ENCODE results near the gene PBX4.

Gene PBX4

GRCh38 chr19:19649155-19649554 lies 30.7 kb upstream of the PBX4 start:
- DNase-seq: no peak

- no peak for DNase-seq
These were observed 28.7 kb upstream of the PBX4 start for GRCh38 chr19:19647037-19647835.

GRCh38 chr19:19645233-19645870 lies 26.9 kb upstream of the PBX4 start:
- no peak for DNase-seq

- no peak for DNase-seq
These were observed 25.5 kb upstream of the PBX4 start for GRCh38 chr19:19644054-19644388.

GRCh38 chr19:19643158-19644053 lies 24.9 kb upstream of the PBX4 start, which contains the start of gene GMIP:
Gene GMIP, minus strand, starts transcription at chr19:19643657. Its CDS starts 128 bp downstream, at chr19:19643529.
- DNase-seq: peak; percentile 75 to 92 (median 85)

- DNase-seq: peak; percentile 30 to 48 (median 33)
These were observed 24.1 kb upstream of the PBX4 start for GRCh38 chr19:19642506-19643157.

- DNase-seq: no peak
These were observed 19.2 kb upstream of the PBX4 start for GRCh38 chr19:19637523-19638251.

GRCh38 chr19:19637186-19637522 lies 18.7 kb upstream of the PBX4 start:
- no peak for DNase-seq

- no peak for DNase-seq
These were observed 18.2 kb upstream of the PBX4 start for GRCh38 chr19:19636573-19637185.

GRCh38 chr19:19635313-19635702 lies 16.8 kb upstream of the PBX4 start:
- no peak for DNase-seq

- no peak for DNase-seq
These were observed 16.2 kb upstream of the PBX4 start for GRCh38 chr19:19634516-19635312.

GRCh38 chr19:19633711-19634515 lies 15.4 kb upstream of the PBX4 start:
- no peak for DNase-seq

GRCh38 chr19:19632661-19633060 lies 14.2 kb upstream of the PBX4 start:
- DNase-seq: no peak

GRCh38 chr19:19631346-19631745 lies 12.9 kb upstream of the PBX4 start:
- no peak for DNase-seq

GRCh38 chr19:19630426-19630825 lies 11.9 kb upstream of the PBX4 start:
- no peak for DNase-seq

- DNase-seq: no peak
These were observed 11.6 kb upstream of the PBX4 start for GRCh38 chr19:19630062-19630414.

- peak; percentile 79 to 85 (median 80) for DNase-seq
These were observed 10.1 kb upstream of the PBX4 start for GRCh38 chr19:19628501-19629134.

- DNase-seq: peak; percentile 27 to 52 (median 44)
These were observed 9.4 kb upstream of the PBX4 start, which contains the start of gene LPAR2 for GRCh38 chr19:19627621-19628500. Gene LPAR2, minus strand, starts transcription at chr19:19628220. Its CDS starts 945 bp downstream, at chr19:19627275.
